GM08714 (cell line): Measurements from ENCODE around the gene ZNF345.

ENCODE experiments used
- H3K4me3 ChIP-seq: fragments of 200-500 bp; sonication (Bioruptor generic); 2 replicates; pipeline ENCODE4 v1.5.1; 2014; ENCODE audit warnings: mild to moderate bottlenecking, low read length, inconsistent platforms
- ZNF274 ChIP-seq: IDR thresholded peaks from 2 replicates; pipeline ENCODE4 v1.6.1; 2012; ENCODE audit warnings: mild to moderate bottlenecking, low read depth, low read length

The ZNF345 gene

GRCh38 chr19:36850559-36851442 is at the start of gene ZNF345:
ZNF345 (plus strand) TSS chr19:36850876; CDS start chr19:36876831, 25,955 bp downstream.
- no peak for TF ChIP-seq ZNF274
- H3K4me3 ChIP-seq = peak within 1 kb of the TSS; percentile 88

DNA sequence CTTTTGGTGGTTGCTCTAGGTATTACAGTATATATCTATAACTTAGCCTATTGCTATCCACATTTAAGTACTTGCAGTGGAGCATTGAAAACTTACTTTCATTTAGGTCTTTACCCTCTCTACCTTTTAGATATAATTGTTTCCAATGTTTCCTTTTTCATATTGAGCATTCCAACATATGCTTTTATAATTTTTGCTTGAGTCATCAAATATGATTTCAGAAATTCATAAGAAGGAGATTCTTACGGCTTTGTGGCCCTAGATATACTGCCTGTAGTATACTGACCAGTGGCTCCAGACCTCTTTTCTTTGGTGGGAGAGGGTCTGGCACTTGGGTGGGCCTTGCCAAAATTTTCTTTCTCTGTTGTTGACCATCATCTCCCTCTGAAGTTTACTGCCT is 45.3 kb upstream of the ZNF345 start:
- TF ChIP-seq ZNF274 = no peak

GRCh38 chr19:36807029-36807428 is 43.6 kb upstream of the ZNF345 start:
- no peak for TF ChIP-seq ZNF274
- H3K4me3 ChIP-seq = no peak overlapping the region

More for the DNA sequence above, 45.3 kb upstream of the ZNF345 start:
- no peak overlapping the region for H3K4me3 ChIP-seq

- H3K4me3 ChIP-seq = no peak overlapping the region
- peak; percentile 95 for TF ChIP-seq ZNF274
These were observed 31.5 kb upstream of the ZNF345 start for GRCh38 chr19:36819130-36819630.

DNA sequence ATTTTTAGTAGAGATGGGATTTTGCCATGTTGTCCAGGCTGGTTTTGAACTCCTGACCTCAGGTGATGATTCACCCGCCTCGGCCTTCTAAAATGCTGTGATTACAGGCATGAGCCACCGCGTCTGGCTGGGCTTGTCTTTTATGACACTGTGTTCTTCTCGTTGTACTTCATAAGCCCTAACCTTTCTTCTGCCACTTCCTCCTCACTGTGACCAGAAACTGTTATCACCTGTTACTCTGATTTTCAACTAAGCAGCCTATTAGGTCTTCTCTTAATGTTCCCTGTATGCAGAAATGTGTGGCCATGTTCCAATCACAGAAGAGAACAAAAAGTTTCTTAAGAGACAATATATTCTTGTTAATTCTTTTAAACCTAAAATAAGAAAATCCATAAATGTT is 28.9 kb upstream of the ZNF345 start:
- TF ChIP-seq ZNF274 = no peak
- H3K4me3 ChIP-seq = no peak overlapping the region

DNA sequence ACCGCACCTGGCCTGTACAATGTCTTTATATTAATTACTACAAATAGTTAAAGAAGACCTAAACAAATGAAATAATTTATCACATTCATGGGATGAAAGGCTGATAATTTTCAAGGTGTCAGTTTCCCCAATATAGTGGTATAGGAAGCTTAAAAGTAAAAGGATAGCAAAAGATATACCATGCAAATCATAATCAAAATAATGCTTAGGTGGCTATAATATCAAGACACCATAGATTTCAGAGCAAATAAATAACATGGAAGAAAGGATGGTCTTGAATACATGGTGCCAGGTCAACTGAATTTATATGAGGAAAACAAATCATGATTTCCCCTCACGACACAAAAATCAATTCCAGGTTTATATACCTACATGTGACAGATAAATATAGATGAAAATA is 17.2 kb upstream of the ZNF345 start:
- H3K4me3 ChIP-seq = no peak overlapping the region
- no peak for TF ChIP-seq ZNF274

DNA sequence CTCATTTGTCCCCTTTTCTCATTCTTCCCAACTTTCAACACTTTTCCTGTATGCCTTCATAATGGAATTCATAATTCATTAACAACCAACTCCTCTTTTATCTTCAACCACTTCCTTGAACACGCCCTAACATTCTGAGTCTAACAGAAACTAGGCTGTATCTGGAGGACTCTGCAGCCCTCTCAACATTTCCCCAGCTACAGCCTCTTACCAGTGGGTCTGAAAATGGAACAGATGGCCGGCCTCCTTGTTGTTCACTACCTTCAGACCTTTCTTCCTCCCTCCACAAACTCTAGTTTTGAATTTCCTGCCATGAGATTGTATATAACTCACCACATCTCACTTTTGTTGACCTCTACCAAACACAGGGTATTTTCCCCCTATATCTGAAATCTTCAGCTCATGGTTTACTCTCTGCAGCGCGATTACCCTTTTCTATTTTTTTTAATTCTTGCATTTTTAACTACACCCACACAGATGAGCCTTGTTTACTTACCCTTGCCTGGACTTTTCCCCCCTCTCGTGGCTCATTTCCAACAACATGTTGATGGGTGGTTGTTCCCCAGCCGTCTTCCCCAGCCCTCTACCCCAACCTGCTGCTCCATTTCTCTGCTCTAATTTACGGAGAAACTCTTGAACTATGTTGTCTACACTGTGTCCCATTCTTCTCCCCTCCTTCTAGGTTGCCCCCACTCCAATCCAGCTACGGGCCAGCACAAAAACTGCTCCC is 13.3 kb upstream of the ZNF345 start:
- peak overlapping the region; percentile 75 for H3K4me3 ChIP-seq
- TF ChIP-seq ZNF274 = no peak

- no peak for TF ChIP-seq ZNF274
- peak within 1 kb of the TSS; percentile 75 for H3K4me3 ChIP-seq
These were observed 12.5 kb upstream of the ZNF345 start, which contains the start of gene ZNF790 for GRCh38 chr19:36837906-36838783. ZNF790 (minus strand) TSS chr19:36838387; CDS start chr19:36825619, 12,768 bp downstream.

DNA sequence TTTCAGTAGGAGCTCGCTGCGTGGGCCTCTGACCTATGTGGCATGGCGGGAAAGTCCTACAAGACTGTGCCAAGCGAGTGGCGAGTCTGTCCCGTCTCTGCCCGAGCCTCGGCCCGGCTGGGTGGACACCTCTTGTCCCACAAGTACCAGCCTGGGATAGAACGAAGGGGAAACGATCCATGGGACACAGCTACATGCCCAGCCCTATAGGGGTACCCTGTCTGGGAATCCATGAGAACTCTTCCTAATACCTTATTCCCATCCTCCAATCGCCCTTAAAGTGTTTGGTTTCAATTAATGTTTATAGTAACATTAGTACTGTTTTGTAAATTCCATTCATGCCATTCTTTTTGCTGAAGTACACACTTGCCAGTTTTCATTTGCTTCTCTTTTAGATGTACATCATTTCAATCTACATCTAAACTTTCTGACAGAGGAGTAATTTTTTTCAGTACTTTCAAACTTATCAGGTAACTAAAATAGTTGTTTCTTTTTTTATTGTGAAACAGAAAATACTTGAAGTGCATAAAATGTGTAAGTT is 11.8 kb upstream of the ZNF345 start:
- H3K4me3 ChIP-seq = peak overlapping the region; percentile 75; the same call in 1 of the 2 replicates
- no peak for TF ChIP-seq ZNF274

- H3K4me3 ChIP-seq = no peak overlapping the region
- TF ChIP-seq ZNF274 = no peak
These were observed 2.7 kb upstream of the ZNF345 start for GRCh38 chr19:36847968-36848367.

DNA sequence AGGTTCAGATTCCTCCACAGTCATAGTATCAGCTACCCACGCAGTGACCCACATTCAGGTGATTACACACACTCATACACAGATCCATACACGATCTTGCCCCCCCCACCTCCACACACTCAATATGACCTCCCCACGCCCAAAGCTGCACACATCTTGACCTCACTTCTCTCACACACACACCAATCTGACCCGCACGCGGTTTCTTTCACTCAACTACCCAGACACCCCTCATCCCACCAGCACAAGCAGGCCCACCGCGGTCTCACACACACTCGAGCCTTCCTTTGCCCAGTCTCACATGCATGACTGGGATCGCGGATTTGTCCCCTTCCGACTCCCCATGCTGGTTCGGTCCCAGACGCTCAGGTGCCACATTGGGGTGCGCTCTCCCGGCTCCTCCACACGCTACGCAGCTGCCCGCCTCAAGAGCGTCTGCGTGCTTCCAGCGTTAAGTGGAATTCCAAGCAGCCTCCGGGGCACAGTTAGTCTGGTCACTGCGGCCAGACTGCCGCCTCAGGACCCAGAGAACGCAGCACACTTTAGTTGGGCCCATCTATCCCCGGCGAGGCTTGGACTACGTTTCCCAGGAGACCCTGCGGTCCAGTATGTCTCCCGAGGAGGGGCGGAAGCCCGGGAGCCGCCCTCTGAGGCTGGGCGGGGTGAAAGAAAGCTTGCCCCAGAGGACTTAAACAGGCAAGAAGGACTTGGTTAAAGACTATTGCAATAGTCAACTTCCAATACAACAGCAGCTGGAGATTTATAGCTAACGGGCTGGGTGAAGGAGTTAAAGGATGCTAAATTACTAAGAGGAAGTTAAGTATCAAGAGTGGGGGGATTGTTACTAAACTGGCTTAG is 746 bp upstream of the ZNF345 start:
- peak overlapping the region; percentile 88 for H3K4me3 ChIP-seq
- TF ChIP-seq ZNF274 = no peak

- TF ChIP-seq ZNF274 = no peak
- peak overlapping the region; percentile 88; the same call in 1 of the 2 replicates for H3K4me3 ChIP-seq
These were observed 1.2 kb downstream of the ZNF345 start for GRCh38 chr19:36851898-36852297.
